ENCODE measurements around the gene FGFR4.

The FGFR4 gene

DNA sequence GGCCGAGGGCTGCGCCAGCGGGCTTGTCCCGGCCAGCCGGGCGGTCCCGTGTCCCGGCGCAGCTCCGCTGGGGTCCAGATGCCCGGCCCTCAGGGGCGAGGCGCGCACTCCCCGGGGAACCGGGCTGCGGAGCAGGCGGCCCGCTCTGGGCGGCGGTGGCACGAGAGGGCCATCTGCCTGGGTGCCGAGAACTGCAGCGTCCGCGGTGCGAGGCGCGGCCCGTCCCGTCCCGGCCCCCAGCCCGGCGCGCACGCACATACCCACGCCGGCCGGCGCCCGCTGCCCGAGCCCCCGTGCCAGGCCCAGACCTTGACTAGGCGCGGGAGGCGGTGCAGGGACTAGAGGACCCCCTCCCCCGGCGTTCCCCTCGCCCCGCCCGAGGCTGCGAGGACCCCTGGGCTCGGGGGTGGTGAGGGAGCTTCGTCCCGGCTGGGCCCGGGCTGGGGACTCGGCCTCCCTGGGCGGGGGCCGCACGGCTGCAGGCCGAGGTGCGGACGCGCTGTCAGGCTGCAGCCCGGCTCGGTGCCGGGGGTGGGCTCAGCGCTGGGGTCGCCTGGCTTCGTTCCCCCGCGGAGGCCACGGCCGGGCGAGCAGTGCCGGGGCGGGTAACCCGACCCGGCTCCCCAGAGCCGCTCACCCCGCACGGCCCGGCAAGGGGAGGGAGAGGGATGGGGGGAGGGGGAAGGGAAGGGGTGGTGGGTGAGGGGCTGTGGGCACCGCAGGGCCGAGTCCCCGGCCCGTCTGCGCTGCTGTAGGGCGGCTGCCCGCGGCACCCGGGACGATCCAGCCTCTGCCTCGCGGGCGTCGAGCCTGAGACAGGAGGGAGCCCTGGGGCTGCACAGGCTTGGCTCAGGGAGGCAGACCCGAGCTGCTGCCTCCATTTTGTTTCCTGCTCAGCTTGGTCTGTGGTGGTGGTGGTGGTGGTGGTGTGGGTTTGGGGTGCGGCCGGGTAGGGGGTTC lies 45.7 kb downstream of the FGFR4 start:
- DNase-seq: peak; percentile 53 to 61

DNA sequence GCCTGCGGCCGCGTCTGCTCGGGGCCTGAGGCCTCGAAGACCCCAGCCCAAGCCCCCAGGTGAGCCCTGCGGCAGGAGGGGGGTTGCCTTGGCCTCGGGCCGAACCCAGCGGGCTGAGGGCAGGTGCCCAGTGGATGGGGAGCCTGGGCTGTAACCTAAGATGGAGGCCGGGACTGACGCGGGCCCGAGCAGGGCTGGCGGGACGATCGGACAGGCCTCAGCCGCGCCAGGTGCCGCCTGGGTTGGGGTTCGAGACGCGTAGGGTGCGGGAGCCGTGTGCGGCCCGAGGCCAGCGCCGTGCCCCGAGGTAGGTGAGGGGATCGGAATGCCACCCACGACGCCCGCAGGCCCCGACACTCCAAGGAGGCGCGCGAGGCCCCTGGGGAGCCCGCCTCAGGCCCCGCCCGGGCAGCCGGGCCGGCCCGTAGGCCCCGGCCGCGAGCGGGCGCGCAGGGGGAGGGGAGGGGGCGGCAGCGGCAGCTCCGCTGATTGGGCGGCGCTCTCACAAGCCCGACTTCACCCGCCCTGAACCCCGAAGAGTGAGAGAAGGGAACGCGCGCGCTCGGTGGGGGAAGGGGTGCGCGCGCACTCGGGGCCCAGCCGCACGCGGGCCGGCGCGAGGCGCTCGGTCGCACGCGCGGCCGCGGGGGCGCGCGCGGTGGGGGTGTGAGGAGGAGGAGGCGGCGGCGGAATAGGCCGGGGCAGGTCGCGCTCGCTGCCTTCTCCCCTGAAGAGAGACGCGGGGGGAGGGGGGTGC lies 46.6 kb downstream of the FGFR4 start, which contains the start of gene NSD1:
NSD1 (plus strand) TSS at position 678 of the 757 bp plus-strand sequence. CDS start 1,331 bp downstream, outside the sequence.
- DNase-seq: peak; percentile 93 to 94

DNA sequence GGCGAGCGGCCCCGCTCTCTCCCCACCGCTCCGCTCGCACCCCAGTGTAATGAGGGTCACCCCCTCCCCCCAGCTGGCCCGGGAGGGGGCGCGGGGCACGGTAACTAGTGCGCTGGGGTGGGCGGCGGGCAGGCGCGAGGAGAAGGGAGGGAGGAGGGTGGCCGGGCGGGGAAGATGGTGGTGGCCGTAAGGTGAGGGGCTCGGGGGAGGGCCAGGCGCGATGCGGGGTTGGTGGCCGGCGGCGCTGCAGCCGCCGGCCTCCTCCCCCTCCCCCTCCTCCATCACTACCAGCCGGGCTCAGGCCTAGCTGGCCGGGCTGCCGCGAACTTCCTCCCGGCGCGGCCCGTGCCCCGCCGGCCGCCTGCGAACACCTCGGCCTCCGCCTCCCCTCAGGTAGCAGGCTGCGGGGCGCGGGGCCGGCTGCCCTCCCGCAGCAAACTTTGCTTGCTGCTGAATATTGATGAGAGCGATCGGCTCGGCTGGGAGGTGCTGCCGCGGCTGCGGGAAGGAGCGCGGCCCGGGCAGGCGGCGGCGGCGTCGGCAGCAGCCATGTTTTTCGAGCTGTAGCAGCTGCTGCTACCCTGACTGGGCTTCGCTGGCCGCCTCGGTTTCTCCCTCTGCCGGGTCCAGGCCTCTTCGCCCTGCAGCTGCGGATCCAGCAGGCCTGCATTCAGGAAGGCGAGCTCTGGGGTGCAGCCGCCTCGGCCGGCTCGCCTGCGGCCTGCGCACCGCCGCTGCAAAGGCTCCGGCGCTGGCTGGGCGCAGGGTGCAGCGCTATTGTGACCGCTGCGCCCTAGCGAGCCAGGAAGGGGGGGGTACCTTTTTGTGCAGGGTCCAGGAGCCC lies 47.4 kb downstream of the FGFR4 start:
- DNase-seq: peak; percentile 40 to 45

DNA sequence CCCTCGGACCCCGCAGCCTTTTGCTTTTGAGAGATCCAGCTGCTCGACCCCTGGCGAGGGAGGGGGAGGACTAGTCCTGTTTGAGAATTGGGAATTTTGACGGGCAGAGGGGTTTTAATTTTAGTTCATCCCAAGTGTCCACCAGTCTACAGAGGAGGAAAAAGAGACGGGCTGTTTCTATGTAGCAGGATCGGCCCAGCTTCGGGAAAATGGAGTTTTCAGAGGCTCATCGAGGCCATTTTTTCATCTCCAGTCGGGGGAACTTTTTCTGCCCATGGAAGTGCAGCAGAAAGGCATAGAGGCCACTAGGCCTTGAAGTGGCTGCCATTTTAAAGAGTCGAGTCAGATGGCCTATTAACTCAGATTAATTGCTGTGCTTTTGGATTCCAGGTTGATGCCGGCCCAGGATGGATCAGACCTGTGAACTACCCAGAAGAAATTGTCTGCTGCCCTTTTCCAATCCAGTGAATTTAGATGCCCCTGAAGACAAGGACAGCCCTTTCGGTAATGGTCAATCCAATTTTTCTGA lies 48.0 kb downstream of the FGFR4 start:
- DNase-seq: no peak

DNA sequence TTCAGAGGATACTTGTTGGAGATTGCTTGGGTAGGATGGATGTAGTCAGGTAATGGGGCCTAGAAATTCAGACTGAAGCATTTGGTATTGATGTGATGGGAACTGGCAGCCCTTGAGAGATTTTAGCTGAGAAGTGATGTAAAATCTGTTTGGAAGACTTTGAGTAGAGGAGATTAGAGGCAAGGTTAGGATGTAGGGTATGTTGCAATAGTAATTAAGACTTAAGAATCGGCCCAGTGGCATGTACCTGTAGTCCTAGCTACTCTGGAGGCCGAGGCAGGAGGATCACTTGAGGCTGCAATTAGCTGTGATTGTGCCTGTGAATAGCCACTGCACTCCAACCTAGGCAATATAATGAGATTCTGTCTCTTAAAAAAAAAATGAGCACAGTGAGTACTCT lies 53.6 kb downstream of the FGFR4 start:
- DNase-seq: no peak

DNA sequence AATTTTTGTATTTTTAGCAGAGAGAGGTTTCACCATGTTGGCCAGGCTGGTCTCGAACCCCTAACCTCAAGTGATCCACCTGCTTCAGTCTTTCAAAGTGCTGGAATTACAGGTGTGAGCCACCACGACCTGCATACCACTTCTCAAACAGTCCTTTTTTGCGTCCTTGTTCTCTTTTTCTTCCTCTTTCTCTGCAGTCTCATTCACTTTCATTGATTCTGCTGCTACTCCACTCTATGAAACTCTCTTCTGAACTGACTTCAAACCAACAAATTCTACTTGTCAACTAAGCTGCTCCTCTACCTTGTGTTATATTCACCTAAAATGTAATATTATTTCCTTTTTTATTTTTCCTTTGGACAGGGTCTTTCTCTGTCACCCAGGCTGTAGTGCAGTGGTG lies 54.8 kb downstream of the FGFR4 start:
- no peak for DNase-seq

DNA sequence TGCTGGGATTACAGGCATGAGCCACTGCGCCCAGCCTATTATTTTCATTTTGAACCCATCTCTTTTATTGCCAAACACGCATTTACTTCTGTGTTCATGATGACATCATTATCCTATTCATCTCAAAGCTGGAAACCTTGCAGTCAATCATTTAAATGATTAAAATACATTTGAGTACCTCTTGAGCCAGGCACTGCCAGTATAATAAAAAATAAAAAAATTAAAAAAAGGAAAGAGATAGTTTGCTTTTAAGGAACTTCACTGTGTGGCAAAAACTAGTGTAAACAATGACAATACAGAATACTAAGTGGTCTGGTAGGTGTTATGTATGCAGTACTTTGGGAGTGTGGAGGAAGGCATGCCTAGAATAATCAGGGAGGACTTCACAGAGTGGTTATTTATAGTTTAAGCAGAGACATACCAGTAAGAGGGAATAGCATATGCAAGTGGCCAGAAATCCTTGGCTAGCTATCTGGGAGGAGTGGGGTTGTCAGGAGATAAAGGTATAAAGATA lies 55.4 kb downstream of the FGFR4 start:
- no peak for DNase-seq

DNA sequence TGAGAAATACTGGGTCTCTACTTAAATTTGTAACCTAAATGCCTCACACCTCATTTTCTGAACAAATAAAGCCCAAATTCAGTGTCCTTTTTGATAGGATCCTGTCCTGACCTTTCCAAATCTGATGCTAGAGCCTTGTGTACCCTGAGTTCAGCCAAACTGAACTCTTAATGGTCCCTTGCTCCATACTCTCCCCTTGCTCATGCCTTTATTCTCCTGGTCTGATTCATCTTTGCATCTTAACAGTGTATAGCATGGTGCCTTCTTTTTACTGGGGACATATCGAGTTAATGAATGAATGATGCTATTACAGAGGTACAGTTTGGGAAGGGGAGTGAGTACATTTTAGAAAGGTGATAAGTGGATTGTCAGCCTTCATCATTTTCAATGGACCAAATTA lies 56.1 kb downstream of the FGFR4 start:
- DNase-seq: no peak

DNA sequence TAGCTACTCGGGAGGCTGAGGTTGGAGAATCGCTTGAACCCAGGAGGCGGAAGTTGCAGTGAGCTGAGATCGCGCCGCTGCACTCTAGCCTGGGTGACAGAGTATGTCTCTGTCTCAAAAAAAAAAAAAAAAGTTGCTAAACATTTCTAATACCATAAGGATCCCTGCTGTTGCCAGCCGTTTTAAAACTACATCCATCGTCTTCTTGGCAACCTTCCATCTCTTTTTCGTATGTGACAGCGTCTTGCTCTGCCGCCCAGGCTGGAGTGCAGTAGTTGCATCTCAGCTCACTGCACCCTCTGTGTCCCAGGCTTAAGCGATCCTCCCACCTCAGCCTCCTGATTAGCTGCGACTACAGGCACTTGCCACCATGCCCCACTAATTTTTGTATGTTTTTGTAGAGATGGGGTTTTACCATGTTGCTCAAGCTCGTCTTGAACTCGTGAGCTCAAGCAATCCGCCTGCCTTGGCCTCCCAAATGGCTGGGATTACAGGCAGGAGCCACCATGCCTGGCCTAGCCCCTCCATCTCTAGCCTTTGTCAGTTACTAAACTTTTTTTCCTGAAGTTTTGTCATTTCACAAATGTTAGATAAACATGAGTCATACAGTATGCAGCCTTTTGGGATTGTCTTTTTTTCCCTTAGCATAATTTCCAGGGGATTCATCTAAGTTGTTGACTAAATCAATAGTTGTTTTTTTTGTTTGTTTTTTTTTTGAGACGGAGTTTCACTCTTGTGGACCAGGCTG lies 60.4 kb downstream of the FGFR4 start:
- DNase-seq: no peak

Measured in CD4-positive, alpha-beta T cell treated with Interleukin-1 beta for 1 hour (primary cell).